ENCODE results near the gene GDF10.
A peak's percentile ranks its signal among the peaks of the same experiment; 100 is the strongest.

The GDF10 gene

DNA sequence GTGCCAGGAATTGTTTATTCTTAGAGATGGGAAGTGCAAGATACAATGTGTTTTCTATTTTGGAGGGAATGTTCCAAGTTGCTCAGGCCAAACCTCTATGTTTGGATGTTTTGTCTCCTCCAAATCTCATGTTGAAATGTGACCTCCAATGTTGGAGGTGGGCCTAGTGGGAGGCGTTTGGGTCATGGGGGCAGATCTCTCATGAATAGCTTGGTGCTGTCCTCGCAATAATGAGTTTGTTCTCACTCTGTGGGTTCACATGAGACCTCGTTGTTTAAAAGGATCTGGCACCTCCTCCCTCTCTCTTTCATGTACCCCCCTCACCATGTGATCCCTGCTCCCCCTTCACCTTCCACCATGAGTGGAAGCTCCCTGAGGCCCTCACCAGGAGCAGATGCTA is 8.3 kb upstream of the GDF10 start:
- no peak overlapping the region for H3K4me3 ChIP-seq (ENCODE audit: insufficient read depth, low read depth, low read length)
- no peaks in the 10 kb centered on the region for H3K27me3 ChIP-seq (ENCODE audit: control insufficient read depth, insufficient read depth, low read length, poor library complexity, severe bottlenecking)
- H3K36me3 ChIP-seq (ENCODE audit: control insufficient read depth, insufficient read depth, low read length): no peaks in the 10 kb centered on the region
- WGBS, 2 experiments: 84 to 89% methylated on average over 3 of the region's 3 CpGs
- H3K27ac ChIP-seq (ENCODE audit: insufficient read depth, low read depth, low read length, poor library complexity, severe bottlenecking): no peak overlapping the region
- H3K4me1 ChIP-seq (ENCODE audit: control insufficient read depth, insufficient read depth, low read length): peaks cover 13% of the 10 kb centered on the region
- H3K9me3 ChIP-seq (ENCODE audit: control insufficient read depth, low read length): no peaks in the 10 kb centered on the region

- Histone ChIP-seq H3K27ac (ENCODE audit: insufficient read depth, low read depth, low read length, poor library complexity, severe bottlenecking) (no peak overlapping the region), H3K4me3 (ENCODE audit: insufficient read depth, low read depth, low read length) (no peak overlapping the region), H3K36me3 (ENCODE audit: control insufficient read depth, insufficient read depth, low read length) (no peaks in the 10 kb centered on the region), H3K27me3 (ENCODE audit: control insufficient read depth, insufficient read depth, low read length, poor library complexity, severe bottlenecking) (no peaks in the 10 kb centered on the region), H3K4me1 (ENCODE audit: control insufficient read depth, insufficient read depth, low read length) (peaks cover 30% of the 10 kb centered on the region), H3K9me3 (ENCODE audit: control insufficient read depth, low read length) (no peaks in the 10 kb centered on the region)
- 95 to 96% methylated on average over 9 of the region's 9 CpGs for WGBS, 2 experiments
These were observed 5.9 kb upstream of the GDF10 start for GRCh38 chr10:47294057-47294456.

GRCh38 chr10:47294501-47294900 is 5.5 kb upstream of the GDF10 start:
- WGBS, 2 experiments: 95 to 96% methylated on average over 5 of the region's 5 CpGs
- H3K36me3 ChIP-seq (ENCODE audit: control insufficient read depth, insufficient read depth, low read length): no peaks in the 10 kb centered on the region
- H3K4me3 ChIP-seq (ENCODE audit: insufficient read depth, low read depth, low read length): no peak overlapping the region
- H3K9me3 ChIP-seq (ENCODE audit: control insufficient read depth, low read length): no peaks in the 10 kb centered on the region
- H3K27ac ChIP-seq (ENCODE audit: insufficient read depth, low read depth, low read length, poor library complexity, severe bottlenecking): no peak overlapping the region
- peaks cover 34% of the 10 kb centered on the region for H3K4me1 ChIP-seq (ENCODE audit: control insufficient read depth, insufficient read depth, low read length)
- H3K27me3 ChIP-seq (ENCODE audit: control insufficient read depth, insufficient read depth, low read length, poor library complexity, severe bottlenecking): peaks cover 3% of the 10 kb centered on the region

- Histone ChIP-seq H3K27me3 (ENCODE audit: control insufficient read depth, insufficient read depth, low read length, poor library complexity, severe bottlenecking) (peaks cover 12% of the 10 kb centered on the region), H3K4me1 (ENCODE audit: control insufficient read depth, insufficient read depth, low read length) (peaks cover 37% of the 10 kb centered on the region), H3K36me3 (ENCODE audit: control insufficient read depth, insufficient read depth, low read length) (no peaks in the 10 kb centered on the region), H3K4me3 (ENCODE audit: insufficient read depth, low read depth, low read length) (no peak overlapping the region), H3K27ac (ENCODE audit: insufficient read depth, low read depth, low read length, poor library complexity, severe bottlenecking) (no peak overlapping the region), H3K9me3 (ENCODE audit: control insufficient read depth, low read length) (no peaks in the 10 kb centered on the region)
- 92 to 93% methylated on average over 5 of the region's 5 CpGs for WGBS, 2 experiments
These were observed 4.6 kb upstream of the GDF10 start for GRCh38 chr10:47295411-47295810.

DNA sequence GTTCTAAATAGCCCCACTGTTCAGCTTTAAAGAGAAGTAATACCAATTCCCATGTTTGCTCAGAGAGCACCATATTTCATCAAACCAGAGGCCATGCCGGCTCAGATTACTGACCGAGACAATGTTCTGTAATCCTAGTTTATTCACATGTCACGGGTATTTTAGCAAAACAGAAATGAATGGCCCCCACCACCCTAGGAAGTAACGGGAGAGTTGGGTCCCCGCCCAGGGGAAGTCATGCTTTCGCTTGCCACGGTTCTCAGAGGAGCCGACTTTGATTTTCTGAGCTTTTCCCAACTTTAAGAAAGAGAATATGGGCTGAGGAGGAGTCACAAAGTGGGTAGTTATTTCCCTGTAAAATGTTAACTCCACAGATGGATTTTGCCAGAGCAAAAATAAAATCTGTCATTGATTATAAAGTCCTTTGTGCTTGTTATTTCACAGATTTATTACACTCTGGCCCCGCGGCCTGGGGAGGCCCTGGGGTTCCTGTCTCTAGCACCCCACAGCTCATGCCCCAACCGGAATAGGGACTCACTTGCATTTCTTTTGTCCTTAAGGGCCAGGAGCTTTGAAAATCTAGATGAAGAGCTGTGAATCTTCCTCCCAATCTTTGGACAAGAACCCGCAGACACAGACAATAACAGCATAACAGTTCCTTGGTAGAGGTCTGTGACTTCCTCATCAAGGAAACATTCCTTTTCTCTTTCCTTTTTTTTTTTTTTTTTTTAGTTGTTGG is 3.7 kb upstream of the GDF10 start:
- Histone ChIP-seq H3K9me3 (ENCODE audit: control insufficient read depth, low read length) (no peaks in the 10 kb centered on the region), H3K4me1 (ENCODE audit: control insufficient read depth, insufficient read depth, low read length) (peaks cover 37% of the 10 kb centered on the region), H3K4me3 (ENCODE audit: insufficient read depth, low read depth, low read length) (no peak overlapping the region), H3K27me3 (ENCODE audit: control insufficient read depth, insufficient read depth, low read length, poor library complexity, severe bottlenecking) (peaks cover 21% of the 10 kb centered on the region), H3K36me3 (ENCODE audit: control insufficient read depth, insufficient read depth, low read length) (no peaks in the 10 kb centered on the region), H3K27ac (ENCODE audit: insufficient read depth, low read depth, low read length, poor library complexity, severe bottlenecking) (no peak overlapping the region)
- 63 to 66% methylated on average over 12 of the region's 12 CpGs for WGBS, 2 experiments

- H3K4me1 ChIP-seq (ENCODE audit: control insufficient read depth, insufficient read depth, low read length): peaks cover 37% of the 10 kb centered on the region
- H3K9me3 ChIP-seq (ENCODE audit: control insufficient read depth, low read length): no peaks in the 10 kb centered on the region
- no peak overlapping the region for H3K4me3 ChIP-seq (ENCODE audit: insufficient read depth, low read depth, low read length)
- no peaks in the 10 kb centered on the region for H3K36me3 ChIP-seq (ENCODE audit: control insufficient read depth, insufficient read depth, low read length)
- peaks cover 28% of the 10 kb centered on the region for H3K27me3 ChIP-seq (ENCODE audit: control insufficient read depth, insufficient read depth, low read length, poor library complexity, severe bottlenecking)
- H3K27ac ChIP-seq (ENCODE audit: insufficient read depth, low read depth, low read length, poor library complexity, severe bottlenecking): no peak overlapping the region
- 87 to 94% methylated on average over 1 of the region's 1 CpG for WGBS, 2 experiments
These were observed 3.1 kb upstream of the GDF10 start for GRCh38 chr10:47296941-47297340.

DNA sequence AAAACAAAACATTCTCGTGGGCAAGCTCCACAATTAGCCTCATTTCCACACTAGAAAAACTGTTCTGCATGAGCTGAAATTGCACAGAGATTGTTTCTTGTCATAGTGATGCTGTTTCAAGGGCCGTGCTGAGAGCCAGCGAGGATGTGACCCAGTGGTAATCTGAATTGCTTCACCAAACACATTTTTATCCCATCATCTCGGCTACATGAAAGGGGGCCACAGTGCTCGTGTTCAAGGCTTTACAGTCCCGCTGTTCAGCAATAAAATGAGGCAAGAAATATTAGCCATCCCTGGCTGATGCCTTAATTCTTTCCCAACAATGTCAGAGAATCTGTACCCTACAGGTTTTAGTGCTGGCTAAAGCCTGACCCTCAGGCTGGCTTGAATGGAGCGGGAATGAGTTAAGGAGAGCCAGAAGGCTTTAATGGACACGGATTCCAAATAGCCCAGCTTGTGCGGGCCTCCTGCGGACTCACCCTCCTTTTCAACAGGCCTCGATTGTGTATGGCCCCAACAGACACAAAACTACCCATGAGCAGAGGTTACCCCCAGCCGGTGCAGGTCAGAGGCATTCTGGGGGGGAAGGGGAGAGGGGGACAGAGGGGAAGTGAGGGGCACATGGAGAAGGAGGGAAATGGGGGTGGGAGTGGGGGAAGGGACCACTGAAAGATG is 2.0 kb upstream of the GDF10 start:
- Histone ChIP-seq H3K27ac (ENCODE audit: insufficient read depth, low read depth, low read length, poor library complexity, severe bottlenecking) (peak overlapping the region; percentile 41), H3K36me3 (ENCODE audit: control insufficient read depth, insufficient read depth, low read length) (no peaks in the 10 kb centered on the region)

GRCh38 chr10:47298715-47299114 is 1.3 kb upstream of the GDF10 start:
- H3K36me3 ChIP-seq (ENCODE audit: control insufficient read depth, insufficient read depth, low read length): no peaks in the 10 kb centered on the region
- 89 to 92% methylated on average over 1 of the region's 1 CpG for WGBS, 2 experiments
- peaks cover 35% of the 10 kb centered on the region for H3K27me3 ChIP-seq (ENCODE audit: control insufficient read depth, insufficient read depth, low read length, poor library complexity, severe bottlenecking)
- no peak overlapping the region for H3K4me3 ChIP-seq (ENCODE audit: insufficient read depth, low read depth, low read length)
- H3K9me3 ChIP-seq (ENCODE audit: control insufficient read depth, low read length): no peaks in the 10 kb centered on the region
- H3K27ac ChIP-seq (ENCODE audit: insufficient read depth, low read depth, low read length, poor library complexity, severe bottlenecking): no peak overlapping the region
- H3K4me1 ChIP-seq (ENCODE audit: control insufficient read depth, insufficient read depth, low read length): peaks cover 37% of the 10 kb centered on the region

More for the DNA sequence above, 2.0 kb upstream of the GDF10 start:
- Histone ChIP-seq H3K9me3 (ENCODE audit: control insufficient read depth, low read length) (no peaks in the 10 kb centered on the region), H3K4me1 (ENCODE audit: control insufficient read depth, insufficient read depth, low read length) (peaks cover 37% of the 10 kb centered on the region), H3K4me3 (ENCODE audit: insufficient read depth, low read depth, low read length) (no peak overlapping the region), H3K27me3 (ENCODE audit: control insufficient read depth, insufficient read depth, low read length, poor library complexity, severe bottlenecking) (peaks cover 35% of the 10 kb centered on the region)
- 57 to 68% methylated on average over 12 of the region's 12 CpGs for WGBS, 2 experiments

GRCh38 chr10:47300429-47300931 is 483 bp downstream of the GDF10 start:
- WGBS, 2 experiments: 4 to 5% methylated on average over 57 of the region's 57 CpGs
- no peaks in the 10 kb centered on the region for H3K9me3 ChIP-seq (ENCODE audit: control insufficient read depth, low read length)
- peaks cover 31% of the 10 kb centered on the region for H3K4me1 ChIP-seq (ENCODE audit: control insufficient read depth, insufficient read depth, low read length)
- peak overlapping the region; percentile 45 for H3K4me3 ChIP-seq (ENCODE audit: insufficient read depth, low read depth, low read length)
- H3K36me3 ChIP-seq (ENCODE audit: control insufficient read depth, insufficient read depth, low read length): no peaks in the 10 kb centered on the region
- H3K27me3 ChIP-seq (ENCODE audit: control insufficient read depth, insufficient read depth, low read length, poor library complexity, severe bottlenecking): peaks cover 35% of the 10 kb centered on the region
- no peak overlapping the region for H3K27ac ChIP-seq (ENCODE audit: insufficient read depth, low read depth, low read length, poor library complexity, severe bottlenecking)

- Histone ChIP-seq H3K36me3 (ENCODE audit: control insufficient read depth, insufficient read depth, low read length) (no peaks in the 10 kb centered on the region), H3K4me1 (ENCODE audit: control insufficient read depth, insufficient read depth, low read length) (peaks cover 25% of the 10 kb centered on the region), H3K4me3 (ENCODE audit: insufficient read depth, low read depth, low read length) (no peak overlapping the region), H3K27ac (ENCODE audit: insufficient read depth, low read depth, low read length, poor library complexity, severe bottlenecking) (no peak overlapping the region), H3K9me3 (ENCODE audit: control insufficient read depth, low read length) (no peaks in the 10 kb centered on the region), H3K27me3 (ENCODE audit: control insufficient read depth, insufficient read depth, low read length, poor library complexity, severe bottlenecking) (peaks cover 35% of the 10 kb centered on the region)
- 98 to 99% methylated on average over 2 of the region's 2 CpGs for WGBS, 2 experiments
These were observed 1.8 kb downstream of the GDF10 start for GRCh38 chr10:47301833-47302232.
